Parathyroid adenoma (tissue), 2 donors: ENCODE measurements around the gene AFDN.

Experiments used
- H2AFZ ChIP-seq: fragments of 300-600 bp; sonication (generic); one replicate; pipeline ENCODE4 v1.7.0; 2017; ENCODE audit warnings: antibody characterized with exemption, mild to moderate bottlenecking
- H3K27ac ChIP-seq: fragments of 300-600 bp; sonication (generic); one replicate; pipeline ENCODE4 v1.7.0; 2017
- H3K27me3 ChIP-seq: fragments of 300-600 bp; sonication (generic); one replicate; pipeline ENCODE4 v1.7.0; 2017; ENCODE audit warnings: low read length; ENCODE audit not compliant: control insufficient read depth, insufficient read depth
- H3K36me3 ChIP-seq: fragments of 300-600 bp; sonication (generic); one replicate; pipeline ENCODE4 v1.7.0; 2017; ENCODE audit warnings: low read length; ENCODE audit not compliant: control insufficient read depth, insufficient read depth
- H3K4me1 ChIP-seq: fragments of 300-600 bp; sonication (generic); one replicate; pipeline ENCODE4 v1.7.0; 2017; ENCODE audit warnings: control low read depth
- H3K4me2 ChIP-seq: fragments of 300-600 bp; sonication (generic); one replicate; pipeline ENCODE4 v1.7.0; 2017; ENCODE audit warnings: low read length
- H3K4me3 ChIP-seq: fragments of 300-600 bp; sonication (generic); one replicate; pipeline ENCODE4 v1.7.0; 2017; ENCODE audit warnings: low read depth, low read length
- H3K79me2 ChIP-seq: fragments of 300-600 bp; sonication (generic); one replicate; pipeline ENCODE4 v1.7.0; 2017; ENCODE audit warnings: control low read depth
- H3K9ac ChIP-seq: fragments of 300-600 bp; sonication (generic); one replicate; pipeline ENCODE4 v1.7.0; 2017; ENCODE audit warnings: mild to moderate bottlenecking
- H3K9me3 ChIP-seq: fragments of 300-600 bp; sonication (generic); one replicate; pipeline ENCODE4 v1.7.0; 2017; ENCODE audit warnings: low read length; ENCODE audit not compliant: control insufficient read depth
- CTCF ChIP-seq: fragments of 300-600 bp; sonication (generic); IDR thresholded peaks from one replicate; pipeline ENCODE4 v1.7.0; 2017; ENCODE audit warnings: antibody characterized with exemption, mild to moderate bottlenecking
- donor health status: primary hyperparathyroidism.

The AFDN gene

GRCh38 chr6:167933847-167934246, 107.1 kb downstream of the AFDN start:
- Histone ChIP-seq H3K27me3 (no peaks in the 10 kb centered on the region), H3K4me2 (no peak overlapping the region), H3K4me3 (no peak overlapping the region), H3K36me3 (no peaks in the 10 kb centered on the region), H3K4me1 (no peaks in the 10 kb centered on the region), H2AFZ (no peak overlapping the region), H3K27ac (no peak overlapping the region), H3K9ac (no peak overlapping the region), H3K9me3 (no peaks in the 10 kb centered on the region), H3K79me2 (peaks cover 2% of the 10 kb centered on the region)
- no peak for TF ChIP-seq CTCF

- no peak overlapping the region for H2AFZ ChIP-seq
- no peak overlapping the region for H3K27ac ChIP-seq
- H3K9ac ChIP-seq = no peak overlapping the region
Observed at GRCh38 chr6:167934426-167934864, 107.7 kb downstream of the AFDN start.

GRCh38 chr6:167936051-167936450, 109.3 kb downstream of the AFDN start:
- no peak overlapping the region for H3K4me2 ChIP-seq
- H3K9me3 ChIP-seq = no peaks in the 10 kb centered on the region
- no peak overlapping the region for H3K9ac ChIP-seq
- no peak overlapping the region for H3K27ac ChIP-seq
- no peaks in the 10 kb centered on the region for H3K36me3 ChIP-seq
- no peaks in the 10 kb centered on the region for H3K4me1 ChIP-seq
- H3K4me3 ChIP-seq = no peak overlapping the region
- no peak for TF ChIP-seq CTCF
- H3K27me3 ChIP-seq = no peaks in the 10 kb centered on the region
- no peaks in the 10 kb centered on the region for H3K79me2 ChIP-seq
- no peak overlapping the region for H2AFZ ChIP-seq

More at GRCh38 chr6:167934426-167934864, 107.7 kb downstream of the AFDN start:
- H3K4me1 ChIP-seq = no peaks in the 10 kb centered on the region
- H3K36me3 ChIP-seq = no peaks in the 10 kb centered on the region
- no peak overlapping the region for H3K4me3 ChIP-seq
- no peaks in the 10 kb centered on the region for H3K27me3 ChIP-seq
- no peak overlapping the region for H3K4me2 ChIP-seq
- H3K9me3 ChIP-seq = no peaks in the 10 kb centered on the region
- TF ChIP-seq CTCF = no peak
- peaks cover 2% of the 10 kb centered on the region for H3K79me2 ChIP-seq

- no peaks in the 10 kb centered on the region for H3K27me3 ChIP-seq
- no peaks in the 10 kb centered on the region for H3K36me3 ChIP-seq
- no peak for TF ChIP-seq CTCF
- no peaks in the 10 kb centered on the region for H3K79me2 ChIP-seq
- no peak overlapping the region for H3K4me3 ChIP-seq
- no peak overlapping the region for H3K27ac ChIP-seq
- H3K9ac ChIP-seq = no peak overlapping the region
- no peak overlapping the region for H3K4me2 ChIP-seq
- no peak overlapping the region for H2AFZ ChIP-seq
- H3K4me1 ChIP-seq = no peaks in the 10 kb centered on the region
- H3K9me3 ChIP-seq = no peaks in the 10 kb centered on the region
Observed at GRCh38 chr6:167937301-167937700, 110.6 kb downstream of the AFDN start.
